HCT116 (cell line): ENCODE measurements around the gene SMIM36. TPM values are rescaled to one million over a fixed set of nuclear protein-coding genes. Genes with fewer than 3 reads are reported as not detected.

Experiments
- ATAC-seq: fragments of 200-7000 bp; cut with Tn5 transposase; 2 replicates; pipeline ENCODE4 v1.9.1; 2020; ENCODE audit warnings: mild to moderate bottlenecking, moderate library complexity
- BruUV-seq: library from RNA; stranded (reverse); fragments of 400-500 nt; replicated peaks from 2 replicates; lab custom pipeline; 2021; lab: Mats Ljungman, UMichigan
- CTCF ChIA-PET: fragments of 300-600 bp; sonication (Branson Sonifier 250); formaldehyde crosslinking; loops from one replicate; lab custom pipeline; 2021; ENCODE audit warnings: antibody characterized with exemption; lab: Charles Lee
- POLR2A ChIA-PET: fragments of 300-600, 350-600 bp; sonication (Branson Sonifier 250); formaldehyde crosslinking; loops from one replicate; lab custom pipeline; 2021; ENCODE audit warnings: antibody characterized with exemption; lab: Charles Lee
- RAD21 ChIA-PET, 2 experiments: fragments of 300-600 bp; sonication (Branson Sonifier 250); formaldehyde crosslinking; loops; one replicate each; lab custom pipeline; 2023; ENCODE audit warnings: low total read pairs in 2 of 2; ENCODE audit not compliant: uncharacterized antibody in 2 of 2, unreplicated experiment in 2 of 2, low non-redundant PET in 1 of 2; lab: Charles Lee
- DNase-seq: peaks from one replicate; pipeline ENCODE4 v3.0.0-alpha.2; 2010; ENCODE audit warnings: low read depth, low spot score
- H2AFZ ChIP-seq: fragments of 200-600 bp; shearing (Covaris generic), sonication (generic); 2 replicates; pipeline ENCODE4 v1.6.1; 2017; ENCODE audit warnings: low read depth, mixed run types, mixed read lengths, antibody characterized with exemption, low read length; ENCODE audit not compliant: poor library complexity, severe bottlenecking
- H3K27ac ChIP-seq: 2 replicates; pipeline ENCODE4 v1.5.1; 2012; ENCODE audit warnings: low read depth, low read length
- H3K27me3 ChIP-seq: fragments of 200-600 bp; sonication (generic); 2 replicates; pipeline ENCODE4 v1.6.1; 2016; ENCODE audit warnings: mixed run types, low read length, mixed read lengths; ENCODE audit not compliant: insufficient read depth
- H3K36me3 ChIP-seq, 2 experiments: fragments of 200-500 bp in 1 of 2; fragments of 200-600 bp in 1 of 2; sonication (Bioruptor generic) in 1 of 2; sonication (generic) in 1 of 2; 2 replicates each; pipeline versions ENCODE4 v1.5.1 to v1.6.1; 2014 to 2016; ENCODE audit warnings: low read length in 2 of 2, inconsistent platforms in 1 of 2, mixed read lengths in 1 of 2, mixed run types in 1 of 2; ENCODE audit not compliant: insufficient read depth in 2 of 2, control insufficient read depth in 1 of 2
- H3K4me1 ChIP-seq, 2 experiments: fragments of 200-600 bp in 1 of 2; sonication (generic) in 1 of 2; 2 replicates each; pipeline versions ENCODE4 v1.5.1 to v1.6.1; 2012 to 2017; ENCODE audit warnings: low read length in 2 of 2, inconsistent platforms in 1 of 2, mild to moderate bottlenecking in 1 of 2, mixed read lengths in 1 of 2, mixed run types in 1 of 2, moderate library complexity in 1 of 2; ENCODE audit not compliant: insufficient read depth in 2 of 2, control insufficient read depth in 1 of 2
- H3K4me2 ChIP-seq: fragments of 200-600 bp; sonication (generic); 2 replicates; pipeline ENCODE4 v1.6.1; 2017; ENCODE audit warnings: mixed run types, low read length, mixed read lengths
- H3K4me3 ChIP-seq, 2 experiments: fragments of 200-600 bp in 1 of 2; sonication (generic) in 1 of 2; replicated peaks in 1 of 2; 2 replicates each; pipeline ENCODE4 v1.5.1; 2011 to 2016; ENCODE audit warnings: low read length in 2 of 2, control low read depth in 1 of 2, low read depth in 1 of 2, mild to moderate bottlenecking in 1 of 2, mixed read lengths in 1 of 2, mixed run types in 1 of 2
- H3K79me2 ChIP-seq: fragments of 200-600 bp; sonication (generic); 2 replicates; pipeline ENCODE4 v1.6.1; 2017; ENCODE audit warnings: mild to moderate bottlenecking, mixed run types, low read length, moderate library complexity, mixed read lengths; ENCODE audit not compliant: insufficient read depth
- H3K9ac ChIP-seq: fragments of 200-600 bp; sonication (generic); 2 replicates; pipeline ENCODE4 v1.6.1; 2016; ENCODE audit warnings: low read length, mixed read lengths
- H3K9me2 ChIP-seq: fragments of 200-600 bp; sonication (generic), shearing (Covaris generic); 2 replicates; pipeline ENCODE4 v1.6.1; 2017; ENCODE audit warnings: mixed run types, mild to moderate bottlenecking, moderate library complexity; ENCODE audit not compliant: insufficient read depth
- H3K9me3 ChIP-seq, 2 experiments: fragments of 200-500 bp in 1 of 2; fragments of 200-600 bp in 1 of 2; sonication (Bioruptor generic) in 1 of 2; sonication (generic) in 1 of 2; 2 replicates each; pipeline ENCODE4 v1.6.1; 2014 to 2017; ENCODE audit warnings: low read length in 2 of 2, mixed read lengths in 2 of 2, inconsistent platforms in 1 of 2, low read depth in 1 of 2, mild to moderate bottlenecking in 1 of 2, mixed run types in 1 of 2, moderate library complexity in 1 of 2; ENCODE audit not compliant: control insufficient read depth in 1 of 2, insufficient read depth in 1 of 2
- H4K20me1 ChIP-seq: fragments of 200-600 bp; sonication (generic), shearing (Covaris generic); 2 replicates; pipeline ENCODE4 v1.6.1; 2017; ENCODE audit warnings: mixed run types, mild to moderate bottlenecking, moderate library complexity; ENCODE audit not compliant: insufficient read depth
- CBX3 ChIP-seq: IDR thresholded peaks from 2 replicates; pipeline ENCODE4 v1.6.1; 2012; ENCODE audit warnings: low read depth
- CEBPB ChIP-seq: IDR thresholded peaks from 2 replicates; pipeline ENCODE4 v1.6.1; 2012; ENCODE audit warnings: low read depth
- CTCF ChIP-seq, 3 experiments: fragments of 200-600 bp in 1 of 3; sonication (generic) in 1 of 3; IDR thresholded peaks in 2 of 3; conservative IDR thresholded peaks in 1 of 3; 2 replicates each; pipeline ENCODE4 v1.5.1; 2012 to 2017; ENCODE audit warnings: low read depth in 2 of 3, low read length in 2 of 3, antibody characterized with exemption in 1 of 3, borderline replicate concordance in 1 of 3, control low read depth in 1 of 3, mild to moderate bottlenecking in 1 of 3, mixed read lengths in 1 of 3, mixed run types in 1 of 3, moderate library complexity in 1 of 3; ENCODE audit not compliant: insufficient read depth in 1 of 3
- EGR1 ChIP-seq: IDR thresholded peaks from 2 replicates; pipeline ENCODE4 v1.6.1; 2012; ENCODE audit warnings: low read depth
- ELF1 ChIP-seq: IDR thresholded peaks from 2 replicates; pipeline ENCODE4 v1.6.1; 2012; ENCODE audit warnings: low read depth, borderline replicate concordance
- EZH2 ChIP-seq: fragments of 200-600 bp; sonication (generic); IDR thresholded peaks from 2 replicates; pipeline ENCODE4 v1.6.1; 2017; ENCODE audit warnings: antibody characterized with exemption, mixed run types
- EZH2phosphoT487 ChIP-seq: fragments of 200-600 bp; IDR thresholded peaks from 2 replicates; pipeline ENCODE4 v1.6.1; 2018; ENCODE audit warnings: antibody characterized with exemption, borderline replicate concordance
- FOSL1 ChIP-seq: IDR thresholded peaks from 2 replicates; pipeline ENCODE4 v1.6.1; 2012; ENCODE audit warnings: low read depth
- JUND ChIP-seq: IDR thresholded peaks from 2 replicates; pipeline ENCODE4 v1.6.1; 2012
- POLR2AphosphoS5 ChIP-seq: IDR thresholded peaks from 2 replicates; pipeline ENCODE4 v1.6.1; 2011; ENCODE audit warnings: mild to moderate bottlenecking, low read depth, low read length, moderate library complexity
- RAD21 ChIP-seq: IDR thresholded peaks from 2 replicates; pipeline ENCODE4 v1.6.1; 2012; ENCODE audit warnings: low read depth, mild to moderate bottlenecking
- TCF7L2 ChIP-seq: IDR thresholded peaks from 2 replicates; pipeline ENCODE4 v1.7.0; 2011; ENCODE audit warnings: borderline replicate concordance, inconsistent platforms; ENCODE audit not compliant: insufficient read depth, insufficient read length; ENCODE audit errors: extremely low read depth
- YY1 ChIP-seq: IDR thresholded peaks from 2 replicates; pipeline ENCODE4 v1.6.1; 2011; ENCODE audit warnings: low read length, low read depth, moderate library complexity, mild to moderate bottlenecking; ENCODE audit not compliant: insufficient replicate concordance; ENCODE audit errors: extremely low read depth
- ZFX ChIP-seq: fragments of 450-650 bp; IDR thresholded peaks from 2 replicates; pipeline ENCODE4 v1.6.1; 2017
- ZNF274 ChIP-seq: fragments of 200-500 bp; sonication (Bioruptor generic); IDR thresholded peaks from 2 replicates; pipeline ENCODE4 v1.6.1; 2014; ENCODE audit warnings: mild to moderate bottlenecking, low read depth, low read length, inconsistent platforms
- intact Hi-C: fragments of 100-400 bp; cut with micrococcal nuclease; formaldehyde crosslinking; loops from 2 replicates; pipeline ENCODE4 v1.10.0; 2022
- total RNA-seq: library from RNA; stranded (reverse); gene quantifications from one replicate; pipeline ENCODE4 v1.2.1, GENCODE V29; 2021; ENCODE audit not compliant: unreplicated experiment
- TF ChIP-seq, protein P1 (sequence below): IDR thresholded peaks from 2 replicates; pipeline ENCODE4 v1.6.1; 2012
- TF ChIP-seq, protein P2 (sequence below): IDR thresholded peaks from 2 replicates; pipeline ENCODE4 v1.6.1; 2012
- TF ChIP-seq, protein P3 (sequence below): IDR thresholded peaks from 2 replicates; pipeline ENCODE4 v1.6.1; 2011; ENCODE audit warnings: mild to moderate bottlenecking, low read length, moderate library complexity; ENCODE audit not compliant: insufficient replicate concordance; ENCODE audit errors: extremely low read depth

SMIM36 gene
- total RNA-seq, 1 experiment from 2014 or later: 0.37 TPM

DNA sequence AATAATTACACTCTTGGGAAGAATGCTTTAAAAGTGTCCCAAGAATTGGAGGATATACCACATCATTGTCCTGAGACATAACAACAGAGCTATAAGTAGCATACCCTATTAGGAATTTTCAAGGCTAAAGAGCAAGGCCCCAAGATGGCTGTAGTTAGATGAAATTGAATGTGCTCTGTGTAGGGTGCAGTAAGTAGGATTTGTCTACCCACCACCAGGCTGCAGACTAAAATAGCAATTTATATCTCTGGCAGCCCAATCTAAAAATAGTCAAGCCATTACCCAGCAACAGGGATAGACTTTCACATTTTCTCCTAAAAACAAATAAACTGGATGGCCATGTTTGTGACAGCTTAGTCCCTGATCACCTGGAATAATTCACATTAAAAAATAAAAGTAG is 95.3 kb downstream of the SMIM36 start:
- RAD21 ChIA-PET: no interaction called here
- no peak for TF ChIP-seq JUND
- Histone ChIP-seq H3K79me2 (peaks cover 4% of the 10 kb centered on the region; the same call in 1 of the 2 replicates), H4K20me1 (no peaks in the 10 kb centered on the region), H3K9me3 (no peaks in the 10 kb centered on the region), H3K9ac (no peak overlapping the region), H3K4me1 (peaks cover 4 to 8% of the 10 kb centered on the region in 2 experiments; a peak in 2 of 4 replicates), H3K27me3 (no peaks in the 10 kb centered on the region), H3K9me2 (no peaks in the 10 kb centered on the region), H3K4me2 (no peak overlapping the region), H3K27ac (no peak overlapping the region), H2AFZ (no peak overlapping the region), H3K4me3 (no peak overlapping the region), H3K36me3 (peaks cover 5 to 10% of the 10 kb centered on the region in 2 experiments; a peak in 2 of 4 replicates)
- POLR2A ChIA-PET: no interaction called here
- no peak for DNase-seq
- CTCF ChIA-PET: no interaction called here
- BruUV-seq: no TSS peak
- intact Hi-C loops: no loop called here
- no peak for ATAC-seq

DNA sequence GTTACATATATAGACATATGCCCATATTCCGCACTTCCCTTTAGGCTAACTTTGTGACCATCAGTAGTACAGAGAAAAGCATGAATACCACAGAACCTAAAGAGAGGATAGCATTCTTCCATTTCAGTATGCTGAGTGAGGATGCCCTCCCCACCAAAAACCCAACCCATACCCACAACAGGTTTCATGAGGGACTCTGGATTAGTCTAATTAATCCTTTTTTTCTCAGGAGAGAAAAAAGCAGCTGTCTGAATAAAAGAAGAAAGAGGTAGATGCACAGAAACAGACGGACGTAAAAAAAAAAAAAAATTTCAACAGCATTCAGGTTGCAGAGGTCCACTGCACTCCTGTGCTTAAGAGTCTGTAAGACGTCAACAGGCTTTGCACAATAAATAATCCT is 96.3 kb downstream of the SMIM36 start:
- ChIA-PET CTCF (no interaction called here), POLR2A (no interaction called here), RAD21 (no interaction called here)
- Histone ChIP-seq H3K4me2 (no peak overlapping the region), H2AFZ (no peak overlapping the region), H3K9ac (no peak overlapping the region), H4K20me1 (no peaks in the 10 kb centered on the region), H3K27ac (no peak overlapping the region), H3K4me3 (no peak overlapping the region), H3K36me3 (peaks cover 15% of the 10 kb centered on the region in 2 experiments; a peak in 2 of 4 replicates), H3K9me2 (no peaks in the 10 kb centered on the region), H3K9me3 (no peaks in the 10 kb centered on the region), H3K79me2 (no peaks in the 10 kb centered on the region), H3K4me1 (no peaks in the 10 kb centered on the region), H3K27me3 (no peaks in the 10 kb centered on the region)
- intact Hi-C loops: no loop called here
- no TSS peak for BruUV-seq
- no peak for DNase-seq
- no peak for ATAC-seq
- TF ChIP-seq ZNF274 (no peak), EZH2phosphoT487 (no peak), ZFX (no peak), RAD21 (no peak), FOSL1 (no peak), CEBPB (no peak), CTCF (IDR thresholded peaks at IDR 0.05 in 2 of 3, conservative IDR thresholded peaks at IDR 0.05 in 1 of 3; ENCODE audit: borderline replicate concordance in 1 of 3, insufficient read depth in 1 of 3, low read depth in 2 of 3, low read length in 2 of 3) (no peak), EZH2 (no peak), YY1 (no peak), JUND (no peak), POLR2AphosphoS5 (no peak), ELF1 (no peak), TCF7L2 (no peak), EGR1 (no peak), CBX3 (no peak)
- TF ChIP-seq, protein P1, sequence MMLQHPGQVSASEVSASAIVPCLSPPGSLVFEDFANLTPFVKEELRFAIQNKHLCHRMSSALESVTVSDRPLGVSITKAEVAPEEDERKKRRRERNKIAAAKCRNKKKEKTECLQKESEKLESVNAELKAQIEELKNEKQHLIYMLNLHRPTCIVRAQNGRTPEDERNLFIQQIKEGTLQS: no peak
- TF ChIP-seq, protein P2, sequence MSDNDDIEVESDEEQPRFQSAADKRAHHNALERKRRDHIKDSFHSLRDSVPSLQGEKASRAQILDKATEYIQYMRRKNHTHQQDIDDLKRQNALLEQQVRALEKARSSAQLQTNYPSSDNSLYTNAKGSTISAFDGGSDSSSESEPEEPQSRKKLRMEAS: no peak
- TF ChIP-seq, protein P3, sequence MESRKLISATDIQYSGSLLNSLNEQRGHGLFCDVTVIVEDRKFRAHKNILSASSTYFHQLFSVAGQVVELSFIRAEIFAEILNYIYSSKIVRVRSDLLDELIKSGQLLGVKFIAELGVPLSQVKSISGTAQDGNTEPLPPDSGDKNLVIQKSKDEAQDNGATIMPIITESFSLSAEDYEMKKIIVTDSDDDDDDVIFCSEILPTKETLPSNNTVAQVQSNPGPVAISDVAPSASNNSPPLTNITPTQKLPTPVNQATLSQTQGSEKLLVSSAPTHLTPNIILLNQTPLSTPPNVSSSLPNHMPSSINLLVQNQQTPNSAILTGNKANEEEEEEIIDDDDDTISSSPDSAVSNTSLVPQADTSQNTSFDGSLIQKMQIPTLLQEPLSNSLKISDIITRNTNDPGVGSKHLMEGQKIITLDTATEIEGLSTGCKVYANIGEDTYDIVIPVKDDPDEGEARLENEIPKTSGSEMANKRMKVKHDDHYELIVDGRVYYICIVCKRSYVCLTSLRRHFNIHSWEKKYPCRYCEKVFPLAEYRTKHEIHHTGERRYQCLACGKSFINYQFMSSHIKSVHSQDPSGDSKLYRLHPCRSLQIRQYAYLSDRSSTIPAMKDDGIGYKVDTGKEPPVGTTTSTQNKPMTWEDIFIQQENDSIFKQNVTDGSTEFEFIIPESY: no peak
